H9 (cell line): ENCODE data around the gene NCOA6. TPM values are rescaled to one million over a fixed set of nuclear protein-coding genes. Genes with fewer than 3 reads are reported as not detected.

Experiments
- DNase-seq: peaks from one replicate; pipeline ENCODE4 v3.0.0-alpha.2; 2017
- H2AFZ ChIP-seq: one replicate; pipeline ENCODE4 v1.6.1; 2013; ENCODE audit warnings: mild to moderate bottlenecking, low read length, control low read depth, moderate library complexity
- H2AK5ac ChIP-seq: 2 replicates; pipeline ENCODE4 v1.6.1; 2013; ENCODE audit warnings: low read length, control low read depth, mixed read lengths; ENCODE audit not compliant: insufficient read length
- H2BK120ac ChIP-seq: one replicate; pipeline ENCODE4 v1.6.1; 2013; ENCODE audit warnings: low read depth, mild to moderate bottlenecking, low read length, control low read depth, inconsistent platforms; ENCODE audit not compliant: poor library complexity, severe bottlenecking
- H2BK12ac ChIP-seq: 2 replicates; pipeline ENCODE4 v1.6.1; 2013; ENCODE audit warnings: low read length, control low read depth, mixed read lengths, low read depth; ENCODE audit not compliant: insufficient read length
- H2BK15ac ChIP-seq: 2 replicates; pipeline ENCODE4 v1.6.1; 2013; ENCODE audit warnings: low read depth, low read length, control low read depth
- H2BK20ac ChIP-seq: one replicate; pipeline ENCODE4 v1.6.1; 2013; ENCODE audit warnings: low read depth, mild to moderate bottlenecking, low read length, control low read depth, inconsistent platforms; ENCODE audit not compliant: poor library complexity, severe bottlenecking
- H2BK5ac ChIP-seq: 2 replicates; pipeline ENCODE4 v1.6.1; 2013; ENCODE audit warnings: low read length, control low read depth, mixed read lengths; ENCODE audit not compliant: insufficient read length
- H3K14ac ChIP-seq: 2 replicates; pipeline ENCODE4 v1.6.1; 2013; ENCODE audit warnings: low read length, control low read depth; ENCODE audit not compliant: insufficient read depth
- H3K18ac ChIP-seq: 2 replicates; pipeline ENCODE4 v1.6.1; 2013; ENCODE audit warnings: low read depth, mild to moderate bottlenecking, mixed read lengths, low read length, control low read depth; ENCODE audit not compliant: insufficient read length
- H3K23ac ChIP-seq: 2 replicates; pipeline ENCODE4 v1.6.1; 2013; ENCODE audit warnings: low read length, control low read depth, mixed read lengths, low read depth; ENCODE audit not compliant: insufficient read length
- H3K23me2 ChIP-seq: 2 replicates; pipeline ENCODE4 v1.6.1; 2013; ENCODE audit warnings: low read depth, mild to moderate bottlenecking, mixed read lengths, low read length, control low read depth; ENCODE audit not compliant: insufficient read length, poor library complexity, severe bottlenecking
- H3K27ac ChIP-seq: 2 replicates; pipeline ENCODE4 v1.5.1; 2013; ENCODE audit warnings: low read length, control low read depth, mixed read lengths, low read depth; ENCODE audit not compliant: insufficient read length
- H3K27me3 ChIP-seq: 2 replicates; pipeline ENCODE4 v1.6.1; 2013; ENCODE audit warnings: low read length, control low read depth, inconsistent platforms; ENCODE audit not compliant: insufficient read depth
- H3K4ac ChIP-seq: 2 replicates; pipeline ENCODE4 v1.6.1; 2013; ENCODE audit warnings: low read depth, mild to moderate bottlenecking, control low read depth, inconsistent platforms, low read length, moderate library complexity
- H3K4me1 ChIP-seq: 2 replicates; pipeline ENCODE4 v1.6.1; 2013; ENCODE audit warnings: low read length, control low read depth, inconsistent platforms; ENCODE audit not compliant: insufficient read depth
- H3K4me2 ChIP-seq: 2 replicates; pipeline ENCODE4 v1.6.1; 2013; ENCODE audit warnings: low read length, control low read depth, mixed read lengths; ENCODE audit not compliant: insufficient read length, insufficient read depth
- H3K56ac ChIP-seq: 2 replicates; pipeline ENCODE4 v1.6.1; 2013; ENCODE audit warnings: low read depth, mild to moderate bottlenecking, mixed read lengths, low read length, control low read depth; ENCODE audit not compliant: insufficient read length
- H3K79me1 ChIP-seq: 2 replicates; pipeline ENCODE4 v1.6.1; 2013; ENCODE audit warnings: low read depth, mild to moderate bottlenecking, moderate library complexity, low read length, control low read depth, inconsistent platforms; ENCODE audit not compliant: insufficient read depth, poor library complexity, severe bottlenecking
- H3K79me2 ChIP-seq: 2 replicates; pipeline ENCODE4 v1.6.1; 2013; ENCODE audit warnings: low read length, control low read depth, inconsistent platforms; ENCODE audit not compliant: insufficient read depth
- H3K9ac ChIP-seq: 2 replicates; pipeline ENCODE4 v1.6.1; 2013; ENCODE audit warnings: low read length, control low read depth, mixed read lengths; ENCODE audit not compliant: insufficient read length; ENCODE audit errors: extremely low read depth
- H3K9me3 ChIP-seq: one replicate; pipeline ENCODE4 v1.6.1; 2013; ENCODE audit warnings: low read depth, low read length, inconsistent platforms; ENCODE audit not compliant: control insufficient read depth
- H3T11ph ChIP-seq: one replicate; pipeline ENCODE4 v1.6.1; 2013; ENCODE audit warnings: mild to moderate bottlenecking, low read length, control low read depth, inconsistent platforms
- H4K20me1 ChIP-seq: one replicate; pipeline ENCODE4 v1.6.1; 2013; ENCODE audit not compliant: control insufficient read depth, insufficient read length, insufficient read depth
- H4K5ac ChIP-seq: 2 replicates; pipeline ENCODE4 v1.6.1; 2013; ENCODE audit warnings: low read depth, mild to moderate bottlenecking, mixed read lengths, low read length, control low read depth; ENCODE audit not compliant: insufficient read length
- H4K8ac ChIP-seq: replicated peaks from 2 replicates; pipeline ENCODE4 v1.6.1; 2013; ENCODE audit warnings: low read length, control low read depth, mixed read lengths, low read depth; ENCODE audit not compliant: insufficient read length
- H4K91ac ChIP-seq: 2 replicates; pipeline ENCODE4 v1.6.1; 2013; ENCODE audit warnings: low read depth, mild to moderate bottlenecking, moderate library complexity, mixed read lengths, low read length, control low read depth; ENCODE audit not compliant: insufficient read length
- H3K27ac Mint-ChIP-seq, 3 experiments: 2 replicates in 2 of 3; 3 replicates in 1 of 3; pipeline ENCODE4 v1.8.0; 2020 to 2021; ENCODE audit warnings: mixed read lengths in 3 of 3, mild to moderate bottlenecking in 1 of 3, moderate library complexity in 1 of 3
- H3K27me3 Mint-ChIP-seq: 2 replicates; pipeline ENCODE4 v1.8.0; 2021; ENCODE audit warnings: low read depth, mild to moderate bottlenecking, moderate library complexity, mixed read lengths
- H3K36me3 Mint-ChIP-seq, 3 experiments: 2 replicates in 2 of 3; 3 replicates in 1 of 3; pipeline ENCODE4 v1.8.0; 2020 to 2021; ENCODE audit warnings: low read depth in 3 of 3, mixed read lengths in 3 of 3; ENCODE audit not compliant: insufficient read depth in 1 of 3
- H3K4me1 Mint-ChIP-seq, 2 experiments: 2 replicates each; pipeline ENCODE4 v1.8.0; 2020; ENCODE audit warnings: mixed read lengths in 2 of 2
- H3K4me3 Mint-ChIP-seq, 2 experiments: 2 replicates in 1 of 2; 3 replicates in 1 of 2; pipeline ENCODE4 v1.8.0; 2020 to 2021; ENCODE audit warnings: mild to moderate bottlenecking in 2 of 2, mixed read lengths in 2 of 2, moderate library complexity in 1 of 2
- H3K9me3 Mint-ChIP-seq, 2 experiments: 2 replicates in 1 of 2; 3 replicates in 1 of 2; pipeline ENCODE4 v1.8.0; 2020; ENCODE audit warnings: mild to moderate bottlenecking in 2 of 2, mixed read lengths in 2 of 2, moderate library complexity in 1 of 2
- WGBS: extraction: QIAGEN DNeasy Blood & Tissue Kit; methylation state at CpG from one replicate; pipeline ENCODE4 v1.1.7; 2013; ENCODE audit warnings: missing lambda C conversion rate, low lambda C conversion rate, mixed read lengths; ENCODE audit not compliant: insufficient read length; ENCODE audit errors: extremely low coverage; 5-methylcytosine and 5-hydroxymethylcytosine counted together
- total RNA-seq: library from RNA; stranded (reverse); gene quantifications from 2 replicates; pipeline ENCODE4 v1.2.1, GENCODE V29; 2021
- TF ChIP-seq, protein P1 (sequence below): fragments of 200-600 bp; sonication (generic); conservative IDR thresholded peaks from 3 replicates; pipeline ENCODE4 v1.8.0; 2021; ENCODE audit warnings: antibody characterized with exemption, mild to moderate bottlenecking

NCOA6 gene
- total RNA-seq, 1 experiment from 2014 or later, result 23.9 TPM

DNA sequence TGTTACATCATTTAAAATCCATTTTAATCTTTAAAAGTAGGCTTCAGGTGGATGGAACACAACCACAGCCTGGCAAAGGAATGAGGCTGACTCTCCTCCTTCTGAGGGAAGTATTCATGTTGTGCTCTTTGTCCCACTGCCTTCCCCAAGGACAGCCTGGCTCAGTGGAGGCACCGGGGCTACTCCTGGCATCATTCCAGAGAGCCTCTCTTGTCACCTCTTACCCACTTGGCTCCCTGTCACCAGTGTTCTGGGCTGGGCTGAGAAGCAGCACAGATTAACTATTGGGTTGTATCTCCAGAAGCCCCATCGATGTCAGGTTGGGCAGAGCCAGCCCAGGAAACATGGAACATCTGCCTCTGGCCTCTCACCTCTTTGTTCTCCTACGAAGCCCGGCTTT, 132.0 kb downstream of the NCOA6 start:
- Mint-ChIP-seq H3K27ac (no peak overlapping the region), H3K4me3 (no peak overlapping the region)
- no CpG with 5 or more reads among the region's 4 CpGs for WGBS

More for the DNA sequence above, 132.0 kb downstream of the NCOA6 start:
- TF ChIP-seq, protein P1, sequence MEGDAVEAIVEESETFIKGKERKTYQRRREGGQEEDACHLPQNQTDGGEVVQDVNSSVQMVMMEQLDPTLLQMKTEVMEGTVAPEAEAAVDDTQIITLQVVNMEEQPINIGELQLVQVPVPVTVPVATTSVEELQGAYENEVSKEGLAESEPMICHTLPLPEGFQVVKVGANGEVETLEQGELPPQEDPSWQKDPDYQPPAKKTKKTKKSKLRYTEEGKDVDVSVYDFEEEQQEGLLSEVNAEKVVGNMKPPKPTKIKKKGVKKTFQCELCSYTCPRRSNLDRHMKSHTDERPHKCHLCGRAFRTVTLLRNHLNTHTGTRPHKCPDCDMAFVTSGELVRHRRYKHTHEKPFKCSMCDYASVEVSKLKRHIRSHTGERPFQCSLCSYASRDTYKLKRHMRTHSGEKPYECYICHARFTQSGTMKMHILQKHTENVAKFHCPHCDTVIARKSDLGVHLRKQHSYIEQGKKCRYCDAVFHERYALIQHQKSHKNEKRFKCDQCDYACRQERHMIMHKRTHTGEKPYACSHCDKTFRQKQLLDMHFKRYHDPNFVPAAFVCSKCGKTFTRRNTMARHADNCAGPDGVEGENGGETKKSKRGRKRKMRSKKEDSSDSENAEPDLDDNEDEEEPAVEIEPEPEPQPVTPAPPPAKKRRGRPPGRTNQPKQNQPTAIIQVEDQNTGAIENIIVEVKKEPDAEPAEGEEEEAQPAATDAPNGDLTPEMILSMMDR, result no peak
- no peak overlapping the region for H3K4me2 ChIP-seq
- no peak overlapping the region for H3K14ac ChIP-seq
- H3K36me3 Mint-ChIP-seq, result no peaks in the 10 kb centered on the region
- no peaks in the 10 kb centered on the region for H3K4me1 ChIP-seq
- no peak overlapping the region for H4K5ac ChIP-seq
- DNase-seq, result no peak
- no peaks in the 10 kb centered on the region for H3K9me3 ChIP-seq
- H3K9ac ChIP-seq, result no peak overlapping the region
- no peak overlapping the region for H2BK12ac ChIP-seq
- H3K27me3 Mint-ChIP-seq, result peaks cover 5% of the 10 kb centered on the region
- no peak overlapping the region for H3K23ac ChIP-seq
- no peak overlapping the region for H3K27ac ChIP-seq
- H3K9me3 Mint-ChIP-seq, result no peaks in the 10 kb centered on the region
- H3K79me2 ChIP-seq, result no peaks in the 10 kb centered on the region
- no peak overlapping the region for H2BK120ac ChIP-seq
- no peak overlapping the region for H2AK5ac ChIP-seq
- no peaks in the 10 kb centered on the region for H3K27me3 ChIP-seq
- no peaks in the 10 kb centered on the region for H4K20me1 ChIP-seq
- no peak overlapping the region for H2AFZ ChIP-seq
- no peak overlapping the region for H2BK20ac ChIP-seq
- no peaks in the 10 kb centered on the region for H3K4me1 Mint-ChIP-seq
- H4K8ac ChIP-seq, result no peak overlapping the region
- no peak overlapping the region for H3K18ac ChIP-seq
- H4K91ac ChIP-seq, result no peak overlapping the region
- H3K79me1 ChIP-seq, result no peaks in the 10 kb centered on the region
- H3K4ac ChIP-seq, result no peak overlapping the region
- H2BK5ac ChIP-seq, result no peak overlapping the region
- no peak overlapping the region for H2BK15ac ChIP-seq
- H3K23me2 ChIP-seq, result no peaks in the 10 kb centered on the region
- H3T11ph ChIP-seq, result no peak overlapping the region
- H3K56ac ChIP-seq, result no peak overlapping the region
